HFFc6 (cell line): ENCODE data around the gene RANBP10. TPM values are rescaled to one million over a fixed set of nuclear protein-coding genes. Genes with fewer than 3 reads are reported as not detected.

Source experiments
- DNase-seq: peaks from one replicate; pipeline ENCODE4 v3.0.0-alpha.2; 2018
- H3K27ac Mint-ChIP-seq: 2 replicates; pipeline ENCODE4 v1.8.0; 2020; ENCODE audit warnings: mild to moderate bottlenecking, mixed read lengths
- H3K27me3 Mint-ChIP-seq: 2 replicates; pipeline ENCODE4 v1.8.0; 2021; ENCODE audit warnings: mild to moderate bottlenecking, moderate library complexity, mixed read lengths; ENCODE audit not compliant: insufficient read depth
- H3K36me3 Mint-ChIP-seq: 2 replicates; pipeline ENCODE4 v1.8.0; 2021; ENCODE audit warnings: low read depth, mixed read lengths
- H3K4me1 Mint-ChIP-seq: 2 replicates; pipeline ENCODE4 v1.8.0; 2020; ENCODE audit warnings: low read depth, mixed read lengths
- H3K4me3 Mint-ChIP-seq: 2 replicates; pipeline ENCODE4 v1.8.0; 2020; ENCODE audit warnings: mild to moderate bottlenecking, moderate library complexity, mixed read lengths
- H3K9me3 Mint-ChIP-seq: 2 replicates; pipeline ENCODE4 v1.8.0; 2020; ENCODE audit warnings: mild to moderate bottlenecking, mixed read lengths
- CTCF ChIP-seq: fragments of 200-600 bp; sonication (generic); IDR thresholded peaks from 2 replicates; pipeline ENCODE4 v1.5.0; 2021; ENCODE audit warnings: antibody characterized with exemption, mild to moderate bottlenecking
- total RNA-seq, 6 experiments: library from RNA; stranded (reverse); fragmentation: NEBNext Ultra II Directional; extraction: Animal tissue kit (Norgen Biotek cat#: 25700); gene quantifications; 2 replicates in 1 of 6; 3 replicates in 5 of 6; pipeline ENCODE4 v1.2.3, GENCODE V29; 2021

The RANBP10 gene
- total RNA-seq, 6 experiments from 2014 or later: 11.5 to 15.6 (median 12.8) TPM

GRCh38 chr16:67801241-67801640, 5.1 kb downstream of the RANBP10 start:
- Mint-ChIP-seq H3K9me3 (no peaks in the 10 kb centered on the region), H3K36me3 (peaks cover 15% of the 10 kb centered on the region), H3K27me3 (no peaks in the 10 kb centered on the region; the same call in 1 of the 2 replicates), H3K27ac (no peak overlapping the region), H3K4me1 (peaks cover 23% of the 10 kb centered on the region), H3K4me3 (no peak overlapping the region)
- TF ChIP-seq CTCF: no peak
- DNase-seq: no peak

- no peak overlapping the region for H3K4me3 Mint-ChIP-seq
- no peak for TF ChIP-seq CTCF
- H3K27ac Mint-ChIP-seq: peak overlapping the region; percentile 40
- peaks cover 15% of the 10 kb centered on the region for H3K36me3 Mint-ChIP-seq
- DNase-seq: no peak
- no peaks in the 10 kb centered on the region for H3K9me3 Mint-ChIP-seq
- H3K27me3 Mint-ChIP-seq: no peaks in the 10 kb centered on the region; the same call in 1 of the 2 replicates
- peaks cover 20% of the 10 kb centered on the region for H3K4me1 Mint-ChIP-seq
Observed at GRCh38 chr16:67800338-67800926, 5.9 kb downstream of the RANBP10 start.

DNA sequence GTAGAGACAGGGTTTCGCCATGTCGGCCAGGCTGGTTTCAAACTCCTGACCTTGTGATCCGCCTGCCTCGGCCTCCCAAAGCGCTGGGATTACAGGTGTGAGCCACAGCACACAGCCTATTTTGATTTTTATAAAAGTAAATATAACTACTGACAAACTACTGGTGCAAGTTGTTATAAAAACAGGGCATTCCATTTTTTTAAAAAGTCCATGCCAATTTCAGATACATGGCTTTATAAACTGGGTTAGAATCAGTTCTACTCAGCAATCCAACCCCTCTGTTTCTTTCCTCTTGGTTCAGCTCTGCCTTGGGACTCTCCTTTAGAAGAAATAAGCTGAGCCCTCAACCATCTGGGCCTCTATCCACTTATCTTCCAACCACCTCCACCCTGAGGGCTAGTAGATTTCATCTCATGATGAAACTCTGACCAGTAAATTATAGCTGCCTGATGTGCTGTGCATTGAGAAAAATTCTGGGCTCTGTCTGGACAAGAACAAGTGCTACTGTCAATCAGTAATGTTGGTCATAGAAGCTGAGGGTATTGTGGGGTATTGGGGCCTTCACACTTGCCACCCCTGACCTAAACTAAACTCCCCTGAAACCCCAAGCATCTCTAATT, 10.2 kb downstream of the RANBP10 start:
- no peaks in the 10 kb centered on the region; the same call in 1 of the 2 replicates for H3K27me3 Mint-ChIP-seq
- H3K9me3 Mint-ChIP-seq: no peaks in the 10 kb centered on the region
- H3K4me3 Mint-ChIP-seq: no peak overlapping the region
- peaks cover 10% of the 10 kb centered on the region for H3K4me1 Mint-ChIP-seq
- H3K27ac Mint-ChIP-seq: no peak overlapping the region
- TF ChIP-seq CTCF: no peak
- H3K36me3 Mint-ChIP-seq: peaks cover 6% of the 10 kb centered on the region; the same call in 1 of the 2 replicates
- no peak for DNase-seq

DNA sequence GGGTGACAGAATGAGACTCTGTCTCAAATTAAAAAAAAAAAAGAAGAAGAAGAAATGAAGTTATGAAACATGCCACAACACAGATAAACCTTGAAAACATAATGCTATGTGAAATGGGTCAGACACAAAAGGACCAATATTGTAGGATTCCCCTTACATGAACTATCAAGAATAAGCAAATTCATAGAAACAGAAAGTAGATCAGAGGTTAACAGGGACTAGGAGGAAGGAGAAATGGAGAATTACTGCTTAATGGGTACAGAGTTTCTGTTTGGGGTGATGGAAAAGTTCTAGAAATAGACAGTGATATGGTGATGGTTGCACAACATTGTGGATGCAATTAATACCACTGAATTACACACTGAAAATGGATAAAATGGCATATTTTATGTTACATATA, 16.3 kb downstream of the RANBP10 start:
- Mint-ChIP-seq H3K4me1 (no peaks in the 10 kb centered on the region), H3K27ac (no peak overlapping the region), H3K9me3 (no peaks in the 10 kb centered on the region), H3K4me3 (no peak overlapping the region), H3K27me3 (no peaks in the 10 kb centered on the region; the same call in 1 of the 2 replicates), H3K36me3 (no peaks in the 10 kb centered on the region)
- no peak for DNase-seq
- no peak for TF ChIP-seq CTCF

DNA sequence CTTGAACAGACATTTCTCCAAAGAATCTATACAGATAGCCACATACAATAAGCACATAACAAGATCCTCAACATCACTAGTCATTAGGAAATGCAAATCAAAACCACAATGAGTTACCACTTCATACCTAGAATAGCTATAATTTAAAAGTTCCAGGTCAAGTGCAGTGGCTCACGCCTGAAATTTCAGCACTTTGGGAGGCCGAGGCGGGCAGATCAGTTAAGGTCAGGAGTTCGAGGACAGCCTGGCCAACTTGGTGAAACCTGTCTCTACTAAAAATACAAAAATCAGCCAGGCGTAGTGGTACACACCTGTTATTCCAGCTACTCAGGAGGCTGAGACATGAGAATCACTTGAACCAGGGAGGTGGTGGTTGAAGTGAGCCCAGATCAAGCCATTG, 19.9 kb downstream of the RANBP10 start:
- no peaks in the 10 kb centered on the region for H3K9me3 Mint-ChIP-seq
- no peak for DNase-seq
- H3K36me3 Mint-ChIP-seq: peaks cover 5% of the 10 kb centered on the region; the same call in 1 of the 2 replicates
- H3K4me3 Mint-ChIP-seq: no peak overlapping the region
- no peaks in the 10 kb centered on the region; the same call in 1 of the 2 replicates for H3K27me3 Mint-ChIP-seq
- no peak for TF ChIP-seq CTCF
- H3K4me1 Mint-ChIP-seq: no peaks in the 10 kb centered on the region
- H3K27ac Mint-ChIP-seq: no peak overlapping the region
